ENCODE measurements around the gene POLE3.

DNA sequence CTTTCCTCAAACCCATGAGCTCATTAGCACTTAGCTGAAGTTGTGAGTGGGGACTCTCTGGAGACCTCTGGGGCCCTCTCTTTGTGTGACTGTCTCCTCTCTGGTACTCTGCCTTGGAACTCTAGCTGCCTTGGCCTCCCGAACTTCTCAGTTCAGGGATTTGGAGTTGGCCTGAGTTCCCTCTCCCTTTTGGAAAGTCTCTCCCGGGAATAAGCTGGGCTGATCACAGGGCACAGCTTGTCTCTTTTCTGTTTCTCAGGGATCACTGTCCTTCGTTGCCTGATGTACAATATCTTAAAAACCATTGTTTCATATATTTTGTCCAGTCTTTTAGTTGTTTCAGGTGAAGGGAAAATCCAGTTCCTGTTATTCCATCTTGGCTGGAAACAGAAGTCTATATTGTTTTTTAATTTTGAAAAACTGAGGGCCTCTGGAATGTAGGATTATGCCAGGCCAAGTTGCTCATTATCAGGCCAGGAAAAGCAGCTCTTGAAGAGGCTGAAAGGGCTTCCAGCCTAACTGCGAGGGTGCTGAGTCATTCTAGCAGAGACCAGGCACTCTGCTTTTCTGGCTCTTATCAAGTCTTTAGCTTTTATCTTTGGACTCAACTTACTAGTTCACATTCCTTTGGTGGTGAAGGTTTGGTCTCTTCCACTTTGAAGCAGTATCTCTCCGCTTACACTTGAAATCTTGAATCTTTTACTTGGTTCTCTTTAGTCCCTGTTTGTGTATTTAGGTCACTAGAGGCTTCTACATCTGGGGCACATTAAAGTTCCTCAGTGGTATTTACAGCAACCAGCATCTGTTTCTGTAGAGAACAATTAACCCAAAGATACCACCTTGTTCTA, 44.7 kb upstream of the POLE3 start:
- TF ChIP-seq, protein P1, sequence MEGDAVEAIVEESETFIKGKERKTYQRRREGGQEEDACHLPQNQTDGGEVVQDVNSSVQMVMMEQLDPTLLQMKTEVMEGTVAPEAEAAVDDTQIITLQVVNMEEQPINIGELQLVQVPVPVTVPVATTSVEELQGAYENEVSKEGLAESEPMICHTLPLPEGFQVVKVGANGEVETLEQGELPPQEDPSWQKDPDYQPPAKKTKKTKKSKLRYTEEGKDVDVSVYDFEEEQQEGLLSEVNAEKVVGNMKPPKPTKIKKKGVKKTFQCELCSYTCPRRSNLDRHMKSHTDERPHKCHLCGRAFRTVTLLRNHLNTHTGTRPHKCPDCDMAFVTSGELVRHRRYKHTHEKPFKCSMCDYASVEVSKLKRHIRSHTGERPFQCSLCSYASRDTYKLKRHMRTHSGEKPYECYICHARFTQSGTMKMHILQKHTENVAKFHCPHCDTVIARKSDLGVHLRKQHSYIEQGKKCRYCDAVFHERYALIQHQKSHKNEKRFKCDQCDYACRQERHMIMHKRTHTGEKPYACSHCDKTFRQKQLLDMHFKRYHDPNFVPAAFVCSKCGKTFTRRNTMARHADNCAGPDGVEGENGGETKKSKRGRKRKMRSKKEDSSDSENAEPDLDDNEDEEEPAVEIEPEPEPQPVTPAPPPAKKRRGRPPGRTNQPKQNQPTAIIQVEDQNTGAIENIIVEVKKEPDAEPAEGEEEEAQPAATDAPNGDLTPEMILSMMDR (IDR thresholded peaks at IDR 0.05; ENCODE audit: poor library complexity): no peak
- no peak for TF ChIP-seq EZH2 (IDR thresholded peaks at IDR 0.05; ENCODE audit: borderline replicate concordance)
